Effector CD8-positive, alpha-beta T cell (primary cell): ENCODE data around the gene FAM181B.

ENCODE experiments used
- DNase-seq: peaks from one replicate; lab custom pipeline; 2025; lab: John Stamatoyannopoulos, UW

The FAM181B gene

DNA sequence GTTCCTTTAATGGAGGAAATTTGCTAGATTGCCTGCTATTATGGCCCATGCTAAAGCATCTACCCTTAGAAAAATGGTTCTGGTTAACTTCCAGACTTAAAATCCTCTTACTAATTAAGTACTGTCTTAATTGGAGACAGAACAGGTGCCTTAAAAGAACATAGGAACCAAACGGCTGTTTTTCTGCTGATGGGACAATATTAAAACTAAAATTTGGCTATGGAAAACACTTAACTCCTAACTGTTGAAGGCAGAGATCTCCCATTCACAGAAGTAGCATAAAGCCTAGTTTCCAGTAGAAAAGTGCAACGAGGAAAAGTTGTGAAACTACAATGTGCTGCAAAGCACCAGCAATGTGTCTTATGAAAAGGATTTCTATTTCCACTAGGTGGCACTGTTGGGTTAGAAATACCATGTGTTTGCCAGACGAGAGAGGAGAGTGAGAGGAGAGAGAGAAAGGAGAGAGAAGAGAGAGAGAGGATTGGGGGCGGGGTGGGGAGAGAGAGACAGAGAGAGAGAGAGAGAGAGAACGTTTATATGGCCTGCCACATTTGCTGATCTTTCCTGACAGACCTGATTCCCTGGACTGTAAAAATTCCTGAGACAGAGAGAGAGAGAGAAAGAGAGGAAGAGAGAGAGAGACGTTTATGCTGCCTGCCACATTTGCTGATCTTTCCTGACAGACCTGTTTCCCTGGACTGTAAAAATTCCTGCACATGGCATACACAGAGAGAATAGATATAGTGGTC, 51.5 kb downstream of the FAM181B start:
- DNase-seq: no peak

DNA sequence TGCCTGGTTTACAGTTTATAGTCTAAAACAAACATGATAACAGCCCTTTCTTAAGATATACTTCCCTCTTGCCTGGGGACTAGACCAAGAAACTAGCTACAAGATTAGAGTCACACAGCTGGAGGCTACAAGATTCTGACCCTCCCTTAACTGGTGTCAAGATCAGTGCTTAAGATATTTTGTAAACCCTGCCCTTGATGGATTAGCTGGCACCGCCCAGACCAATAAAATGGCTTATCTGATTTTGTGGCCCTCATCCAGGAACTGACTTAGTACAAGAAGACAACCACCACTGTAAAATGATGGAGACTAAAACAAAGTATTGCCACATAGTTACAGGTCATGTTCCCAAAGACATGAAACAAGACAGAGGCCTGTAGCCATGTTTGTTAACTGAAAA, 53.4 kb downstream of the FAM181B start:
- no peak for DNase-seq
